ENCODE measurements around the gene HIVEP3. TPM values are rescaled to one million over a fixed set of nuclear protein-coding genes. Genes with fewer than 3 reads are reported as not detected.
A peak's percentile ranks its signal among the peaks of the same experiment; 100 is the strongest.

The HIVEP3 gene
- total RNA-seq, 1 donor from 2014 or later = 2.9 TPM

- DNase-seq (ENCODE audit: extremely low spot score in 2 of 2) = no peak
- Histone ChIP-seq H3K27me3 (no peaks in the 10 kb centered on the region), H3K9me3 (no peaks in the 10 kb centered on the region), H3K27ac (no peak overlapping the region), H3K4me1 (peaks cover 17% of the 10 kb centered on the region), H3K36me3 (no peaks in the 10 kb centered on the region), H3K4me3 (no peak overlapping the region)
- intact Hi-C loops (cut with DNase I) = no loop called here
- no peak for TF ChIP-seq POLR2AphosphoS5 (IDR thresholded peaks at IDR 0.05; ENCODE audit: insufficient read depth in 1 of 2, low read depth in 1 of 2)
- TF ChIP-seq POLR2A (IDR thresholded peaks at IDR 0.05) = no peak
- TF ChIP-seq CTCF (IDR thresholded peaks at IDR 0.05) = no peak
Observed at GRCh38 chr1:41665962-41666917, 252.5 kb downstream of the HIVEP3 start.

- Histone ChIP-seq H3K36me3 (no peaks in the 10 kb centered on the region), H3K4me1 (peaks cover 23% of the 10 kb centered on the region), H3K9me3 (no peaks in the 10 kb centered on the region), H3K27me3 (no peaks in the 10 kb centered on the region), H3K4me3 (no peak overlapping the region), H3K27ac (no peak overlapping the region)
- intact Hi-C loops (cut with DNase I) = no loop called here
- TF ChIP-seq POLR2A (IDR thresholded peaks at IDR 0.05) (no peak), CTCF (IDR thresholded peaks at IDR 0.05) (no peak), POLR2AphosphoS5 (IDR thresholded peaks at IDR 0.05; ENCODE audit: insufficient read depth in 1 of 2, low read depth in 1 of 2) (no peak)
- no peak for DNase-seq (ENCODE audit: extremely low spot score in 2 of 2)
Observed at GRCh38 chr1:41664861-41665640, 253.7 kb downstream of the HIVEP3 start.

GRCh38 chr1:41663671-41664400, 254.9 kb downstream of the HIVEP3 start:
- no peak for DNase-seq (ENCODE audit: extremely low spot score in 2 of 2)
- Histone ChIP-seq H3K27ac (peak overlapping the region; percentile 93), H3K4me3 (no peak overlapping the region), H3K27me3 (no peaks in the 10 kb centered on the region), H3K36me3 (no peaks in the 10 kb centered on the region), H3K9me3 (no peaks in the 10 kb centered on the region), H3K4me1 (peaks cover 23% of the 10 kb centered on the region)
- no peak for TF ChIP-seq POLR2AphosphoS5 (IDR thresholded peaks at IDR 0.05; ENCODE audit: insufficient read depth in 1 of 2, low read depth in 1 of 2)
- no peak for TF ChIP-seq POLR2A (IDR thresholded peaks at IDR 0.05)
- intact Hi-C loops (cut with DNase I) = no loop called here

- intact Hi-C loops (cut with DNase I) = no loop called here
- DNase-seq (ENCODE audit: extremely low spot score in 2 of 2) = no peak
- H3K36me3 ChIP-seq = no peaks in the 10 kb centered on the region
- TF ChIP-seq POLR2AphosphoS5 (IDR thresholded peaks at IDR 0.05; ENCODE audit: insufficient read depth in 1 of 2, low read depth in 1 of 2) = peak in 1 of 2 donors; percentile 53
- no peak for TF ChIP-seq POLR2A (IDR thresholded peaks at IDR 0.05)
- no peaks in the 10 kb centered on the region for H3K27me3 ChIP-seq
- H3K9me3 ChIP-seq = no peaks in the 10 kb centered on the region
- peak overlapping the region; percentile 60 to 62 for H3K4me3 ChIP-seq
- peak overlapping the region; percentile 93 for H3K27ac ChIP-seq
- peaks cover 23% of the 10 kb centered on the region for H3K4me1 ChIP-seq
Observed at GRCh38 chr1:41662765-41663437, 255.8 kb downstream of the HIVEP3 start.

- Histone ChIP-seq H3K36me3 (no peaks in the 10 kb centered on the region), H3K9me3 (no peaks in the 10 kb centered on the region), H3K4me1 (peaks cover 23% of the 10 kb centered on the region), H3K4me3 (peak overlapping the region; percentile 60 to 62), H3K27me3 (no peaks in the 10 kb centered on the region), H3K27ac (peak overlapping the region; percentile 93)
- intact Hi-C loops (cut with DNase I) = no loop called here
- DNase-seq (ENCODE audit: extremely low spot score in 2 of 2) = no peak
- TF ChIP-seq CTCF (IDR thresholded peaks at IDR 0.05) = no peak
- TF ChIP-seq POLR2A (IDR thresholded peaks at IDR 0.05) = peak in 1 of 2 donors; percentile 31
- TF ChIP-seq POLR2AphosphoS5 (IDR thresholded peaks at IDR 0.05; ENCODE audit: insufficient read depth in 1 of 2, low read depth in 1 of 2) = no peak
Observed at GRCh38 chr1:41662061-41662764, 256.5 kb downstream of the HIVEP3 start.
